Ovary (tissue), 3 donors: ENCODE results near the gene FOXO6.

Experiments
- POLR2A ChIP-seq: fragments of 450-650 bp; IDR thresholded peaks from one replicate; pipeline ENCODE4 v1.6.1; 2017; ENCODE audit warnings: antibody characterized with exemption, mild to moderate bottlenecking, moderate library complexity
- TF ChIP-seq, protein P1 (sequence below), 3 donors: fragments of 450-650 bp in 2 of 3; fragments of 200-600 bp in 1 of 3; IDR thresholded peaks; one replicate each; pipeline versions ENCODE4 v1.5.1 to v1.8.0; 2016 to 2022; ENCODE audit warnings: antibody characterized with exemption in 3 of 3, mild to moderate bottlenecking in 1 of 3
- donor health status: DM: no; HTN: no; CAD: no.

DNA sequence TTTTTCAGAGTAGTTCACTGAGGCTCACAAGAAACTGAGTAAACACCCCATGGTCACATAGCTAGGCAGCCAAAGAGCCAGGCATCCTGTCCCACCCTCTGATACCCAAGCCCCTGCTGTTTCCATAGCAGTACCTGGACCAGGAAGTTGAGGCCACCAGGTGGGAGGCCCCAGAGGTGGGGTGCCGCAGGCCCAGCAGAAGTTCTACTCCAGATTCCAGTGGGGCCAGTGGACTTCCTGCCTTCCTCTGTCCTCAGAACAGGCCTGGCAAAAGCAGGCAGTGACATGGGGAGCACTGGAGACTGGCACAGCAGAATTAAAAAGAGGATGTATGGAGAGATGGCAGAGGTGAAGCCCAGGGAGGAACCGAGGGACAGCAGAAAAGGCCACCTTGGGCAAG is 19.0 kb downstream of the FOXO6 start:
- TF ChIP-seq, protein P1, sequence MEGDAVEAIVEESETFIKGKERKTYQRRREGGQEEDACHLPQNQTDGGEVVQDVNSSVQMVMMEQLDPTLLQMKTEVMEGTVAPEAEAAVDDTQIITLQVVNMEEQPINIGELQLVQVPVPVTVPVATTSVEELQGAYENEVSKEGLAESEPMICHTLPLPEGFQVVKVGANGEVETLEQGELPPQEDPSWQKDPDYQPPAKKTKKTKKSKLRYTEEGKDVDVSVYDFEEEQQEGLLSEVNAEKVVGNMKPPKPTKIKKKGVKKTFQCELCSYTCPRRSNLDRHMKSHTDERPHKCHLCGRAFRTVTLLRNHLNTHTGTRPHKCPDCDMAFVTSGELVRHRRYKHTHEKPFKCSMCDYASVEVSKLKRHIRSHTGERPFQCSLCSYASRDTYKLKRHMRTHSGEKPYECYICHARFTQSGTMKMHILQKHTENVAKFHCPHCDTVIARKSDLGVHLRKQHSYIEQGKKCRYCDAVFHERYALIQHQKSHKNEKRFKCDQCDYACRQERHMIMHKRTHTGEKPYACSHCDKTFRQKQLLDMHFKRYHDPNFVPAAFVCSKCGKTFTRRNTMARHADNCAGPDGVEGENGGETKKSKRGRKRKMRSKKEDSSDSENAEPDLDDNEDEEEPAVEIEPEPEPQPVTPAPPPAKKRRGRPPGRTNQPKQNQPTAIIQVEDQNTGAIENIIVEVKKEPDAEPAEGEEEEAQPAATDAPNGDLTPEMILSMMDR (IDR thresholded peaks at IDR 0.05) = no peak
- TF ChIP-seq POLR2A = no peak
